Sigmoid colon (tissue), 4 donors: ENCODE measurements around the gene KCNG2.

Experiments
- POLR2AphosphoS5 ChIP-seq, 4 donors: sonication (generic); formaldehyde crosslinking; IDR thresholded peaks; one replicate each; pipeline ENCODE4 v1.6.1; 2017; ENCODE audit warnings: antibody characterized with exemption in 4 of 4
- TF ChIP-seq, protein P1 (sequence below), 4 experiments: fragments of 450-650 bp in 3 of 4; fragments of 200-600 bp in 1 of 4; IDR thresholded peaks; one replicate each; pipeline ENCODE4 v1.5.1; 2016 to 2019; ENCODE audit warnings: antibody characterized with exemption in 4 of 4, mild to moderate bottlenecking in 3 of 4, moderate library complexity in 2 of 4

GRCh38 chr18:79749251-79750191, 48.2 kb upstream of the KCNG2 start:
- TF ChIP-seq, protein P1, sequence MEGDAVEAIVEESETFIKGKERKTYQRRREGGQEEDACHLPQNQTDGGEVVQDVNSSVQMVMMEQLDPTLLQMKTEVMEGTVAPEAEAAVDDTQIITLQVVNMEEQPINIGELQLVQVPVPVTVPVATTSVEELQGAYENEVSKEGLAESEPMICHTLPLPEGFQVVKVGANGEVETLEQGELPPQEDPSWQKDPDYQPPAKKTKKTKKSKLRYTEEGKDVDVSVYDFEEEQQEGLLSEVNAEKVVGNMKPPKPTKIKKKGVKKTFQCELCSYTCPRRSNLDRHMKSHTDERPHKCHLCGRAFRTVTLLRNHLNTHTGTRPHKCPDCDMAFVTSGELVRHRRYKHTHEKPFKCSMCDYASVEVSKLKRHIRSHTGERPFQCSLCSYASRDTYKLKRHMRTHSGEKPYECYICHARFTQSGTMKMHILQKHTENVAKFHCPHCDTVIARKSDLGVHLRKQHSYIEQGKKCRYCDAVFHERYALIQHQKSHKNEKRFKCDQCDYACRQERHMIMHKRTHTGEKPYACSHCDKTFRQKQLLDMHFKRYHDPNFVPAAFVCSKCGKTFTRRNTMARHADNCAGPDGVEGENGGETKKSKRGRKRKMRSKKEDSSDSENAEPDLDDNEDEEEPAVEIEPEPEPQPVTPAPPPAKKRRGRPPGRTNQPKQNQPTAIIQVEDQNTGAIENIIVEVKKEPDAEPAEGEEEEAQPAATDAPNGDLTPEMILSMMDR (IDR thresholded peaks at IDR 0.05): no peak
- TF ChIP-seq POLR2AphosphoS5 (IDR thresholded peaks at IDR 0.05): no peak
